GM12878 (cell line): ENCODE data around the gene CORO7. TPM values are rescaled to one million over a fixed set of nuclear protein-coding genes. Genes with fewer than 3 reads are reported as not detected.

Experiments used
- ATAC-seq: fragments of 200-7000 bp; cut with Tn5 transposase; 3 replicates; pipeline ENCODE4 v1.9.1; 2020; ENCODE audit warnings: mild to moderate bottlenecking, moderate library complexity
- BruUV-seq: library from RNA; stranded (reverse); fragments of 400-500 nt; replicated peaks from 2 replicates; lab custom pipeline; 2021; lab: Mats Ljungman, UMichigan
- CTCF ChIA-PET: fragments of 300-600 bp; sonication (Branson Sonifier 250); formaldehyde crosslinking; extraction: SDS; loops from one replicate; lab custom pipeline; 2021; ENCODE audit warnings: inconsistent platforms; lab: Yijun Ruan, JAX
- POLR2A ChIA-PET: fragments of 350-600 bp; formaldehyde crosslinking; extraction: SDS; loops from one replicate; lab custom pipeline; 2021; ENCODE audit warnings: inconsistent platforms; lab: Charles Lee
- RAD21 ChIA-PET: fragments of 300-600 bp; sonication (Branson Sonifier 250); formaldehyde crosslinking; loops from one replicate; lab custom pipeline; 2023; ENCODE audit warnings: antibody characterized with exemption; ENCODE audit not compliant: unreplicated experiment; lab: Charles Lee
- SMC1A ChIA-PET: fragments of 300-600 bp; sonication (Branson Sonifier 250); formaldehyde crosslinking; loops from one replicate; lab custom pipeline; 2023; ENCODE audit not compliant: unreplicated experiment, uncharacterized antibody; lab: Charles Lee
- DNase-seq: peaks from one replicate; pipeline ENCODE4 v3.0.0-alpha.2; 2011; ENCODE audit warnings: low read depth, low spot score
- FAIRE-seq: peaks from 3 replicates; lab custom pipeline; 2011; peaks lifted over from hg19 to GRCh38; lab: Jason Lieb, UNC
- H2AFZ ChIP-seq: 2 replicates; pipeline ENCODE4 v1.6.0; 2011; ENCODE audit warnings: low read depth, low read length, control low read depth; ENCODE audit not compliant: control insufficient read depth
- H3K27ac ChIP-seq: 2 replicates; pipeline ENCODE4 v1.5.1; 2011; ENCODE audit warnings: control low read depth; ENCODE audit not compliant: control insufficient read depth, insufficient read depth
- H3K27me3 ChIP-seq, 2 experiments: replicated peaks in 1 of 2; 2 replicates each; pipeline versions ENCODE4 v1.6.0 to v1.6.1; 2011; ENCODE audit warnings: low read length in 1 of 2; ENCODE audit not compliant: control insufficient read depth in 2 of 2, insufficient read depth in 2 of 2
- H3K36me3 ChIP-seq, 2 experiments: 2 replicates each; pipeline ENCODE4 v1.5.1; 2011; ENCODE audit warnings: low read length in 1 of 2; ENCODE audit not compliant: control insufficient read depth in 2 of 2, insufficient read depth in 2 of 2
- H3K4me1 ChIP-seq: 2 replicates; pipeline ENCODE4 v1.6.1; 2011; ENCODE audit warnings: mild to moderate bottlenecking, low read length, moderate library complexity, mixed read lengths; ENCODE audit not compliant: control insufficient read depth, insufficient read depth
- H3K4me2 ChIP-seq: 2 replicates; pipeline ENCODE4 v1.6.0; 2011; ENCODE audit warnings: control low read depth; ENCODE audit not compliant: control insufficient read depth, insufficient read depth
- H3K4me3 ChIP-seq: fragments of 200-600 bp; sonication (generic); 2 replicates; pipeline ENCODE4 v1.5.1; 2016
- H3K79me2 ChIP-seq: 2 replicates; pipeline ENCODE4 v1.6.0; 2011; ENCODE audit warnings: low read length; ENCODE audit not compliant: control insufficient read depth, insufficient read depth
- H3K9ac ChIP-seq: 2 replicates; pipeline ENCODE4 v1.8.0; 2011; ENCODE audit warnings: low read length, control low read depth, mixed read lengths; ENCODE audit not compliant: control insufficient read depth, insufficient read depth
- H3K9me3 ChIP-seq: replicated peaks from 3 replicates; pipeline ENCODE4 v1.5.1; 2011; ENCODE audit warnings: mild to moderate bottlenecking, low read length; ENCODE audit not compliant: control insufficient read depth, insufficient read depth
- H4K20me1 ChIP-seq: 2 replicates; pipeline ENCODE4 v1.6.0; 2011; ENCODE audit not compliant: control insufficient read depth, insufficient read depth
- BCL11A ChIP-seq: IDR thresholded peaks from 2 replicates; pipeline ENCODE4 v1.6.1; 2011; ENCODE audit warnings: low read depth, low read length
- BMI1 ChIP-seq: fragments of 450-650 bp; IDR thresholded peaks from 2 replicates; pipeline ENCODE4 v1.6.1; 2016; ENCODE audit warnings: mild to moderate bottlenecking, moderate library complexity, borderline replicate concordance
- E2F8 ChIP-seq: fragments of 450-650 bp; IDR thresholded peaks from 2 replicates; pipeline ENCODE4 v1.6.1; 2018; ENCODE audit warnings: mild to moderate bottlenecking, low read depth, moderate library complexity; ENCODE audit not compliant: partially characterized antibody
- EGR1 ChIP-seq, 2 experiments: IDR thresholded peaks; 1 replicate in 1 of 2; 2 replicates in 1 of 2; pipeline ENCODE4 v1.6.1; 2011 to 2012; ENCODE audit warnings: low read depth in 2 of 2, low read length in 2 of 2, borderline replicate concordance in 1 of 2, mild to moderate bottlenecking in 1 of 2, moderate library complexity in 1 of 2
- EP300 ChIP-seq, 2 experiments: fragments of 150-350 bp in 1 of 2; IDR thresholded peaks; 2 replicates each; pipeline ENCODE4 v1.6.1; 2011 to 2012; ENCODE audit warnings: low read depth in 2 of 2, low read length in 2 of 2, borderline replicate concordance in 1 of 2, improper control_type of control experiment in 1 of 2, inconsistent platforms in 1 of 2; ENCODE audit not compliant: control insufficient read depth in 1 of 2
- MLLT1 ChIP-seq: fragments of 450-650 bp; IDR thresholded peaks from 2 replicates; pipeline ENCODE4 v1.6.1; 2016; ENCODE audit warnings: mild to moderate bottlenecking
- MTA2 ChIP-seq: fragments of 450-650 bp; IDR thresholded peaks from 2 replicates; pipeline ENCODE4 v1.6.1; 2016; ENCODE audit warnings: low read depth, mild to moderate bottlenecking, moderate library complexity
- NR2F1 ChIP-seq: fragments of 450-650 bp; conservative IDR thresholded peaks from 2 replicates; pipeline ENCODE4 v1.6.1; 2017; ENCODE audit warnings: mild to moderate bottlenecking
- SIN3A ChIP-seq: IDR thresholded peaks from 2 replicates; pipeline ENCODE4 v1.6.1; 2012; ENCODE audit warnings: low read depth, low read length, improper control_type of control experiment
- SMC3 ChIP-seq: IDR thresholded peaks from 2 replicates; pipeline ENCODE4 v1.6.1; 2011; ENCODE audit warnings: low read length, improper control_type of control experiment, borderline replicate concordance
- SREBF1 ChIP-seq: IDR thresholded peaks from 2 replicates; pipeline ENCODE4 v1.6.1; 2012; ENCODE audit warnings: mild to moderate bottlenecking, low read length
- TAF1 ChIP-seq: IDR thresholded peaks from 2 replicates; pipeline ENCODE4 v1.6.1; 2011; ENCODE audit warnings: mild to moderate bottlenecking, low read depth, low read length, borderline replicate concordance
- WGBS: methylation state at CpG from one replicate; pipeline ENCODE4 v1.1.6; 2016; ENCODE audit warnings: low lambda C conversion rate; ENCODE audit not compliant: insufficient replicate concordance, insufficient coverage; ENCODE audit errors: missing lambda C conversion rate; 5-methylcytosine and 5-hydroxymethylcytosine counted together
- in situ Hi-C: fragments of 300-500 bp; cut with MboI; formaldehyde crosslinking; loops from 9 replicates; pipeline ENCODE4 v1.14.3; 2018; ENCODE audit warnings: mixed read lengths
- intact Hi-C: fragments of 100-400 bp; cut with micrococcal nuclease; formaldehyde crosslinking; loops from one replicate; pipeline ENCODE4 v1.14.2; 2022; ENCODE audit not compliant: unreplicated experiment
- polyA plus RNA-seq, 11 experiments: library from polyadenylated mRNA; depleted of rRNA in 4 of 11; unstranded in 6 of 11; stranded (reverse) in 5 of 11; fragments of >200 nt; fragmentation: Nextera tagmentation in 4 of 11; fragmentation: Illumina TruSeq in 1 of 11; extraction: Ambion mirVana in 4 of 11; extraction: Trizol in 1 of 11; gene quantifications; 1 replicate in 1 of 11; 2 replicates in 10 of 11; pipeline versions ENCODE4 v1.2.1 to v1.2.3, GENCODE V29; 2011 to 2016; ENCODE audit warnings: inconsistent platforms in 2 of 11, missing spikeins in 2 of 11, low read depth in 1 of 11
- total RNA-seq, 4 experiments: library from RNA; depleted of rRNA in 3 of 4; stranded (reverse); fragments of >200 nt in 3 of 4; fragmentation: Illumina TruSeq in 1 of 4; extraction: Trizol in 1 of 4; gene quantifications; 2 replicates each; pipeline versions ENCODE4 v1.2.1 to v1.2.3, GENCODE V29; 2013 to 2021

CORO7 gene
- total and polyA plus RNA-seq, 10 of the 15 experiments (the other 5 are each of a cell fraction or from before 2014, with no cell fraction given), result 0.64 to 89.2 (median 43.7) TPM

- TF ChIP-seq TAF1 (no peak), E2F8 (no peak)
Measured at GRCh38 chr16:4381072-4381934, 35.1 kb downstream of the CORO7 start (continued).

DNA sequence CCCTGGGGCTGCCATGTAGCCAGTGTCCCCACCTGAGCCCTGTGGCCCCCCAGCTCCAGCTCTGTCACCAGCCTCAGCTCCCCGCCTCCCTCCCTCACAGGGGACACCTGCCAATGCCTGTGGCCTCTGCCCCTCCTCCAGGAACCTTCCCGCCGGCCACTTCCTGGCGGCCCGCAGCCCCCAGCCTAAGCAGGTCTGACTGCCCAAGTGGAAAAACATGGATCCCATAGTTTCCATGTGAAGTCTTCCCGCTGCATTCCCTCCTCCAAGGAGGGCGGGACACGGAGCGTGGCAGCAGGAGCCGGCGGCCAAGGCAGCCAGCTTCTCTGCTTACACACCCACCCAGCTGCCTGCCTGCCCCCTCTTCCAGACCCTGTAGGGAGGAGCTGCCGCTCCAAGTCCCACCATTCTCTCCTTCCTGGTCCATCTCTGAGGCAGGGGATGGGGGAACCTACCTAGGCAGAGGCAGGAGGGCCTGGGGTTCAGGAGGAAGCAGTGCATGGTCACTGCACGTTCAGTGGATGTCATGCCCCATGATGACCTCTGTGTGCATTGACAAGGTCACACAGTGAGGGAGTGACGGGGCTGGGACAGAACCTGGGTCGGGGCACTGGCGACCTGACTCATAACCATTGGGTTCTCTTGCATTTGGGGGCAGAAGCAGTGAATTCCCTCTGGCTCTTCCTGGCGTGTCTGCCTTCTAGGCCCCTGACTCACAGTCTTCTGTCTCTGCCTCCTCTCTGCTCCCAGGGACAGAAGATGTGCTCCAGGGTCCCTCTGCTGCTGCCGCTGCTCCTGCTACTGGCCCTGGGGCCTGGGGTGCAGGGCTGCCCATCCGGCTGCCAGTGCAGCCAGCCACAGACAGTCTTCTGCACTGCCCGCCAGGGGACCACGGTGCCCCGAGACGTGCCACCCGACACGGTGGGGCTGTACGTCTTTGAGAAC is 36.0 kb downstream of the CORO7 start:
- RAD21 ChIA-PET, result no interaction called here
- intact Hi-C loops (no loop called here), in situ Hi-C loops (no loop called here)
- H4K20me1 ChIP-seq, result no peaks in the 10 kb centered on the region
- POLR2A ChIA-PET, result no interaction called here
- ATAC-seq (no peak), FAIRE-seq (no peak), DNase-seq (no peak)
- H3K36me3 ChIP-seq, result peaks cover 0 to 8% of the 10 kb centered on the region in 2 experiments; a peak in 2 of 4 replicates
- H2AFZ ChIP-seq, result no peak overlapping the region
- H3K9ac ChIP-seq, result no peak overlapping the region
- BruUV-seq, result no TSS peak
- H3K4me3 ChIP-seq, result no peak overlapping the region
- SMC1A ChIA-PET, result no interaction called here
- H3K9me3 ChIP-seq, result no peaks in the 10 kb centered on the region
- H3K27ac ChIP-seq, result no peak overlapping the region
- no peak overlapping the region for H3K4me2 ChIP-seq
- 86% methylated on average over 23 of the region's 26 CpGs for WGBS
- H3K79me2 ChIP-seq, result no peaks in the 10 kb centered on the region
- H3K27me3 ChIP-seq, result no peaks in the 10 kb centered on the region
- H3K4me1 ChIP-seq, result no peaks in the 10 kb centered on the region
- CTCF ChIA-PET, result no interaction called here
- TF ChIP-seq NR2F1, result no peak
- no peak for TF ChIP-seq BCL11A
- TF ChIP-seq MLLT1, result no peak
- TF ChIP-seq SIN3A, result no peak
- no peak for TF ChIP-seq EGR1 (IDR thresholded peaks at IDR 0.05; ENCODE audit: borderline replicate concordance in 1 of 2, low read depth in 2 of 2, low read length in 2 of 2)
- no peak for TF ChIP-seq EP300 (IDR thresholded peaks at IDR 0.05; ENCODE audit: borderline replicate concordance in 1 of 2, control insufficient read depth in 1 of 2, low read depth in 2 of 2, low read length in 2 of 2)
- no peak for TF ChIP-seq SMC3
- TF ChIP-seq SREBF1, result no peak
- no peak for TF ChIP-seq BMI1
- no peak for TF ChIP-seq MTA2
